Left colon (tissue), 2 donors: ENCODE data around the gene HK1. TPM values are rescaled to one million over a fixed set of nuclear protein-coding genes. Genes with fewer than 3 reads are reported as not detected.
"Not testable (repeated sequence)": the region's sequence is repeated elsewhere in the genome, so short reads cannot be mapped to it uniquely, and the experiment has no call there.

Experiments used
- ATAC-seq: fragments of 200-7000 bp; cut with Tn5 transposase; one replicate; pipeline ENCODE4 v1.9.1; 2020; ENCODE audit warnings: mild to moderate bottlenecking, moderate library complexity
- DNase-seq, 2 donors: peaks; one replicate each; pipeline ENCODE4 v3.0.0-alpha.2; 2020
- intact Hi-C, 2 donors: fragments of 100-400 bp; cut with DNase I in 1 of 2; cut with micrococcal nuclease in 1 of 2; formaldehyde crosslinking; loops; one replicate each; pipeline versions ENCODE4 v1.11.2 to v1.14.0; 2022; cut with DNase I, micrococcal nuclease
- total RNA-seq, 2 donors: library from RNA; stranded (reverse); fragmentation: NEBNext Ultra II Directional; extraction: Animal tissue kit (Norgen Biotek cat#: 25700); gene quantifications; one replicate each; pipeline ENCODE4 v1.2.1, GENCODE V29; 2021
- donor health status: DM: no; HTN: no; CAD: no.
- donor health status: DM: yes; HTN: yes; CAD: no.

HK1 gene
- total RNA-seq, 2 donors from 2014 or later, result 64.1 to 90.4 TPM

GRCh38 chr10:69248117-69248730 is 30.1 kb upstream of the HK1 start:
- intact Hi-C loops, result no loop called here
- no peak for ATAC-seq
- DNase-seq, result no peak

GRCh38 chr10:69250041-69250440 is 28.3 kb upstream of the HK1 start:
- DNase-seq (no peak), ATAC-seq (no peak)
- intact Hi-C loops, result no loop called here

- ATAC-seq, intact Hi-C loops, DNase-seq: not testable (repeated sequence)
Measured at GRCh38 chr10:69251417-69251816, 26.9 kb upstream of the HK1 start.

GRCh38 chr10:69253171-69253570 is 25.1 kb upstream of the HK1 start:
- no peak for ATAC-seq
- intact Hi-C loops, result no loop called here

GRCh38 chr10:69254877-69255276 is 23.4 kb upstream of the HK1 start:
- ATAC-seq (no peak), DNase-seq (no peak)
- intact Hi-C loops, result no loop called here

More at GRCh38 chr10:69253171-69253570, 25.1 kb upstream of the HK1 start:
- DNase-seq, result no peak

GRCh38 chr10:69259547-69260243 is 18.6 kb upstream of the HK1 start:
- DNase-seq (no peak), ATAC-seq (no peak)
- intact Hi-C loops, result no loop called here

- no peak for ATAC-seq
- DNase-seq, result no peak
- intact Hi-C loops, result no loop called here
Measured at GRCh38 chr10:69261184-69261583, 17.1 kb upstream of the HK1 start.

- intact Hi-C loops, result no loop called here
- no peak for ATAC-seq
- no peak for DNase-seq
Measured at GRCh38 chr10:69262292-69262751, 16.0 kb upstream of the HK1 start.

- intact Hi-C loops, result no loop called here
- DNase-seq (peak in 1 of 2 donors; percentile 22), ATAC-seq (peak; percentile 66)
Measured at GRCh38 chr10:69265521-69265920, 12.8 kb upstream of the HK1 start.

GRCh38 chr10:69268761-69269416 is 9.4 kb upstream of the HK1 start:
- intact Hi-C loops, result no loop called here
- no peak for ATAC-seq

GRCh38 chr10:69269761-69270160 is 8.5 kb upstream of the HK1 start:
- ATAC-seq (no peak), DNase-seq (no peak)
- intact Hi-C loops, result no loop called here

More at GRCh38 chr10:69268761-69269416, 9.4 kb upstream of the HK1 start:
- DNase-seq, result no peak

GRCh38 chr10:69270990-69271389 is 7.3 kb upstream of the HK1 start:
- DNase-seq (no peak), ATAC-seq (no peak)
- intact Hi-C loops, result no loop called here

GRCh38 chr10:69272624-69273023 is 5.7 kb upstream of the HK1 start:
- DNase-seq (no peak), ATAC-seq (no peak)
- intact Hi-C loops, result no loop called here

GRCh38 chr10:69275444-69275843 is 2.9 kb upstream of the HK1 start:
- no peak for ATAC-seq
- intact Hi-C loops, result no loop called here
- no peak for DNase-seq

- intact Hi-C loops, result no loop called here
- ATAC-seq, result no peak
- no peak for DNase-seq
Measured at GRCh38 chr10:69276503-69276902, 1.8 kb upstream of the HK1 start.

GRCh38 chr10:69279110-69279509 is 814 bp downstream of the HK1 start:
- DNase-seq (no peak), ATAC-seq (no peak)
- intact Hi-C loops, result no loop called here

- no peak for ATAC-seq
- intact Hi-C loops, result no loop called here
- no peak for DNase-seq
Measured at GRCh38 chr10:69281507-69282413, 3.5 kb downstream of the HK1 start.

GRCh38 chr10:69284402-69284801 is 6.1 kb downstream of the HK1 start:
- intact Hi-C loops, ATAC-seq, DNase-seq: not testable (repeated sequence)

GRCh38 chr10:69285699-69286098 is 7.4 kb downstream of the HK1 start:
- DNase-seq, result no peak
- intact Hi-C loops, result no loop called here
- no peak for ATAC-seq
